HG03432 (cell line): Measurements from ENCODE around the gene ASCC3.

Experiments used
- ATAC-seq: cut with Tn5 transposase; IDR thresholded peaks from one replicate; pipeline ENCODE4 v1.9.1; 2021; ENCODE audit warnings: mild to moderate bottlenecking, moderate library complexity; ENCODE audit not compliant: unreplicated experiment

Gene ASCC3

DNA sequence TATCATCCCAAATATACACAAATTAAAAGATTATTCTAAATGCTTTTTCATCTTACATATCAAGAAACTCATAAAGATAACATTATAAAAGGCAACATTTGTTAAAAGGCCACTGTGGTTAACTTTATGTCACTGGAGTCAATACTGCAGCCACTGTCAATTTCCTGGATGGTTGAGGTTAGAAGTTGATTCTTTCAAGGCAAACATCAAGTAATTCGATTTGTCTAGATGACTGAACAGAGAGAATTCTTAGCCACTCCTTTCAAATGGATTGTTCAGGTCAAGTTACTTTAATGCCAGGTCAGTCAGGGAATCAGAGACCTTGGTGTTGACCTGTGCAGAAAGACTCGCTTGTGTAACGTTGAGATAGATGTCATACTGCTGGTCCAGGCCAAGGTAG lies 372.0 kb downstream of the ASCC3 start:
- ATAC-seq: no peak

DNA sequence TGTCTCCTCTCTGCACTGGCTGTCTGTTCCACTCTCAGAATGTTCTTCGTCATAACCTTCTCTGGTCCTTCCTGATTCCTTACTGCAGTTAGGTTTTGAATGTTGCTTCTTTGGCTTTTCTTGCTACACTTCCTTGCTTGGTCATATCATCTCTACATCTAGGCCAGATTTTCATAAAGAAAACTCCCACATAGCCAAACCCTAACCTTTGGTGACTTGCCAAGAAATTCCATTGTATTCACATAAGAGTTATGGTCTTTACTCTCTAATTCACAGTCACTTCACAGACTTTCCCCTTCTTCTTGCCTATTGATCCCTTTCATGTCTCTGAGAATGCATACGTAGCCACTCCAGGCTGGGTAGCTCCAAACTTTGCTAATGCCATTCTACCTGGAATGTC lies 374.5 kb downstream of the ASCC3 start:
- no peak for ATAC-seq

DNA sequence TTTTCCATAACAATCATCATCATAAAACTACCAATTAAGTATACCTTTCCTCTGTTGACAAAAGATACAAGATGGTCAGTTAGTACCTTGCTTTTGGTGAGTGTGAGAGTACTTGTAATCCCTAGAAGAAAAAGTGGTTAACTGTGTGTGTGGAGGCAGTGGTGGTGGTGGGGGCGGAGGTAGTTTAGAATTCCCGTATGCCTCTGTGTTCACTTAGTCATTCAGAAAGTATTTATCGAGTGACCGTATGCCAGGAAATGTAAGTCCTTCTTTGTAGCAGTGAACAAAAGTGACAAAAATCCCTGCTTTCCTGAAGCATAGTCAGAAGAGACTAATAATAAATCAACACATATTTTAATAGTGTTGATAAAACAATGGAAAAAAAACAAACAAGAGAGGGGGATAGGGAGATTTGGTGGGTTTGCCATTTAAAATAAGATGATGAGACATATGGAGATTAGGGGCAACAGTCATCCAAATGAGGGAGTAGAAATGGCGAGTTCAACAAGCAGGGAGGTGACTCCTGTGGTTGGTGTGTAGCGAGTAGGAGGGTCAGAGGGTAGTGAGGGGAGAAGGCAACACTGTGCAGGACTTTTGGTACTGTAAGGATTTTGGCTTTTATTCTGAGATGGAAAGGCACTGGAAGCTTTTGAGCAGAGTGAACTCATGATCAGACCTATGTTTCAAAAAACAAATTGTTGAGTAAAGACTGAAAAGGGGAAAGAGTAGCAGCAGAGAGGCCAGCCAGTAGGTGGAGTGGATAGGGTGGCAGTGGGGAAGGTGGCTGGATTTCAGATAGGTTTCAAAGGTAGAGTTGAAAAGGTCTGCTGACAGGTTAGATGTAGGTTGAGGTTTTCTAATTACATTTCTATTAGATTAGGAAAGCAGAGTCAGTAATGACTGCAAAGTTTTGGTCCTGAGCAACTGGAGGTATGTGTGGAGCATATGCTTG lies 376.1 kb downstream of the ASCC3 start:
- ATAC-seq: peak; percentile 53

DNA sequence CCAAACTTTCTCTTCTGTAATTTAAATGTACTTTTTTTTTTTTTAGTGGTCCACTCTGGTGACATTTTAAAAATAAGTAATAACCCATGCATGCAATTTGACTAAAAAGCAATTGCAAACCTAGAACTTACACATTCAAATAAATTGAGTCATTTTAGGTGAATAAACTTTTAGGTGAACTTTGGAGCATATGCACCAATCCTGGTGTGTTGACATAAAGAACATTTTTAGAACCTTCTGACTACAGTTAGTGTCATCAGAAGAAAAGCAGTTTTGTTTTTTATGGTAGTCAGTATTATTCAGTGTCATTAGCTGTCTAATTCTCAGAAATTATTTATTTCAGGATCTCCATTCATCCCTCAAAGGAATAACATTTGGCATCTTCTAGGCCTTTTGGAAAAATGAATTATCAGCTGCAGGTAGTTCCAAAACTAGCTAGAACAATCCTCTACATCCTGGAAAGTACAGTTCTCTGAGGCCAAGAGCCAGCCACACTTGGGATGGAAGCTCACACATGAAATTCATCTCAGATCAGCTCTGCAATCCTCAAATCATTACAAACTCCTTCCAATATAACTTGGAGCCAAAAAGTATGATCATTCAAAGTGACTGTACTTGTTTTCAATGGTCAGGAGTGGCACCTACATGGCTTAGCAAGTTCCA lies 378.0 kb downstream of the ASCC3 start:
- no peak for ATAC-seq

DNA sequence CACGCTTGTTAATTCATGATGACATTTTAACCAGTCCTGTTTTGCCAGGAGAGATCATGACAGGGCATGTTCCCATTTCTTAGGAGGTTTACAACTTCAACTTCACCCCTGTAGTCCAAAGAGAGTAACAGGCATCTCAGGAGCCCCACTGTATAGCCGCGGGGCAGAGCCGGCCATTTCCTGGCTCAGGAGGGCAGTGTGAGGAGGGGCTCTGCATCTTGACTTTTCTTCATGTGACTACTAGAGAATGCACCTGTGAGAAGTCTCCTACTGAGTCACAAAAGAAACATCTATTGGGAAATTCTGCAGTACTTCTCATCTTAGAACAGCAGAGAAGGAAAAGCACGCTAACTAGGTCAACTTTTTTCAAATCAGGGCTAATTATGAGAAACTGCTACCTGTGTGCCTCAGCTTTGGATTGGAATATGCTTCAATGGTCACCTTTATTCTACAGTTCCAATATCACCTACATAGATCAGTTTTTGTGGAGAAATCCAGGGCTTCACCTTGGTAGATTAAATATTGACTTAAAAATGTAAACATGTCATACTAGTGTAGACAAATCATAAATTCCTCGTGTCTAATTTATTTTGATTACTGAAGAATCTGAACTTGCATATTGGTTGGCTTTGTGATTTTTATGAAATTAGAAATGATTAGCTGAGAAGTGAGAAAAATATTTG lies 387.8 kb downstream of the ASCC3 start:
- no peak for ATAC-seq

DNA sequence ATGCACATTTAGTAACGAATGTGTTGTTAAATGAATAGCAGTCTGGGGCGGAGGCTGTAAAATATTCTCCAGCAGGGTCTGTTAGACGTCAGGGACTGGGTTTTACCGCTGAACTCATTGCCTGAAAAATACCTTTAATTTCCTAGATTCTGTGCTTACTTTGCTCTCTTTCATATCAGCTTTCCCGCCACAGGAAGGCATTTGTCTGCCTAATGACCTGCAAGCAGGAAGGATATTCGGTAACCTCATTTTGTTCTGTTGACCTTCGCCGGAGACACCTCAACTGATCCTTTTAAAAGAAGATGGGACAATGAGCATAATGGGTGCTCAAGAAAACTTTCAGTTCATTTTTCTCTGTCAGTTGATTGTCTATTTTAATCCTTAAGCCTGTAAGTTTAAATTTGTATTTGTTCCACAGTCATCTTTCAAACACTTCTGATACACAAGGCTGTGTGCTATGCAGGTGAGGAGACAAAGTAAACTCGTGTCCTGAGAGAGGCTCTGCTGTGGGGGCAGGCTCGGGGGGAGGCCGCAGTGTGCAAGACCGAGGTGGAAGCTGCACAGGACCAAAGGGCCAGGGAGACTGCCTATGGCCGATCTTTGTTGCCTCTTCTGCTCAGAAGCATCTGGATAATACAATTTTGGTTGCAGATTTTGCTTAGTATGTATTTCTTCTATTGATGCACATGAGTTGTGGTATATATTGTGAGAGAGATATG lies 389.0 kb downstream of the ASCC3 start:
- ATAC-seq: no peak

DNA sequence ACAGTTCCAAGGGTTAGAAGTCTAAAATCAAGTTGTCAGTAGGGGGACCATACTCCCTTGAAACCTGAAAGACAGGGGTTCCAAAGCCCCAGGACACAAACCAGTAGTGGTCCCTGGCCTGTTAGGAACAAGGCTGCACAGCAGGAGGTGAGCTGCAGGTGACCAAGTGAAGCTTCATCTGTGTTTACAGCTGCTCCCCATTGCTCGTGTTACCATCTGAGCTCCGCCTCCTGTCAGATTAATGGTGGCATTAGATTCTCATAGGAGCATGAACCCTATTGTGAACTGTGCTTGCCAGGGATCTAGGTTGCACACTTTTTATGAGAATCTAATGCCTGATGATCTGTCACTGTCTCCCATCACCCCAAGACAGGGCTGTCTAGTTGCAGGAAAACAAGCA lies 391.1 kb downstream of the ASCC3 start:
- no peak for ATAC-seq

DNA sequence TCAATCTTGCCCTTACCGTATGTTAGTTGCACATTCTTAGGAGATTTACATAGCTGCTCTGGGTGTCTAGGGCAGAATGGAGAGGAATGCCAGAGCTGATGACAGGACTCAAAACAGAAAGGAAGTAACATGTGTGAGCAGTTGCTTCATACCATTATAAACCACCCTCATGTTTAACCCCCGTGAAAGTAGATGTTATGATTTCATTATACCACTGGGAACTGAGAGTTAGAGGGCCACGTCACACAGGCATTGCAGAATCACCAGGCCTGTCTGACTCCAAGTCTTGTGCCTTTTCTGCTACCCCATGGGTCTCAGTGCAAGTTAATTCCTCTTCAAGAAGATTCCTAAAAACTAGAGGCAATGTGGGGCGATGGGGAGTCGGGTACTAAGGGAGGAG lies 392.9 kb downstream of the ASCC3 start:
- ATAC-seq: peak; percentile 42

DNA sequence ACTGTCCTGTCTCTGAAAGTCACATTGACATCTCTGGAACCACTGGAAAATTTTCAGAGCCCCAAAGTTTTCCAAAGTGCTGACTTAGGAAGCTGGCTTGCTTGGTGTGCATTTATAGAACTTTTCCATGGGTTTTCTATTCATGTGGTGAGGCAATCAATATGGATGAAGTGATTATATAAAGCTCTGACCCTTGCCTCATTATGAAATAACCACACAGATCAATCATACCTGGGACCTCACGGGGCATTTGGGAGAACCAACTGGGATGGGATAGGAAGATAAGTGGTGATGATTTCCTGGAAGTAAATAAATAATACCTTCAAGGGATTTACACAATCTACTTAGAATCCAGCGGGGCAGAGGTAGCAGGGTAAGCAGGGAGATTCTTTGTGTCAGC lies 393.5 kb downstream of the ASCC3 start:
- ATAC-seq: no peak

DNA sequence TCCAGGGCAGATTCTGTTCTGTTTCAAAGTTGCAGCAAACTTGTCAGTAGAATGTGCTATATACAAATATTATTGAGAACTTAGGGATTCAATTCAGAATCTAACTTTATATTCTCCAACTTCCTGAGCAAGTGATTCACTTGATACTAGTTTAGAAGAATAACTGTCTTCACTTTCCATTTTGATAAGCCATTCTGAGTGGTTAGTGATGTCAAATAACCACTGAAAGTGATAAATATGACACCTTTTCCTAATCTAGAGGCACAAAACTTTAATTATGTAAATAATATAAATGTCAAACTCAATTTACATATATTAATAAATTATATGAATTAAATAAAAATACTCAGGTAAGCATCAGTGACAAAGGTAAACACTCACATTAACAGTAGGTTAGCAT lies 395.9 kb downstream of the ASCC3 start:
- no peak for ATAC-seq

DNA sequence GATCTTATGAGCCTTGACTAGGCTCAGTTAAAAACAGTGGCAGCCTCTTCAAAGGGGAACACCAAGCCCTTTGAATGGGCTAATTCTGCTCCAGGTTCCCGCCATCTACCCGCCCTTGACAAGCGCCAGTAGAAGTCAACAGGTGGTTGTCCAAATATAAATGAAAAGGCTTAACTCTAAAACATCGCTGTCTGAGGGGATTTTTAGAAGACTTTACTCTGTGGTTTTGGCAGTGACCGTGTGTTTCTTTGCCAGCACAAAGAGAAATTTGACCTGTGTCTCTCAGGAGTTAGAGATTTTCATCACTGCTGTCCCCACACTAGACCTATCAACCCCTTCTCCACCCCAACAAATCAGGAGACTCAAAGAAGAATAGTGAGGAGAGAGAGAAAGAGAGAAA lies 396.7 kb downstream of the ASCC3 start:
- peak; percentile 50 for ATAC-seq

DNA sequence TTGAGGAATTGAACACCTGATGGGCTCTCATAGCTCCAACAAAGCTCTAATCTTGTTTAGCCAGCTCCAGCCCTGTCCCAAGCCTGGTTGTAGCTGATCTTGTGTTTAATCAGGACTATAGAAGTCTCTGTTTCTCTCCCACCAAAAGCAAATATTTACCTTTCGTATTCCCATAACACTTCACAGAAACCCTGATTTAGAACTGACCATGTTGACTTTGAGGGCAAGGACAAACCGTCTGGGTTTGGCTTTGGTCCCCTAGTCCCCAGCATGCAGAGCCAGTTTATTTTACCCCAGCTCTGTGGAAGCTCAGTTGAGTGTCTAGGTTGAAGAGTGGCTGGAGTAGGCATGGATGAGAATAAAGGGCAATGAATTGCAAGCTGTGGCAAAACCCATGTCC lies 398.4 kb downstream of the ASCC3 start:
- ATAC-seq: no peak

DNA sequence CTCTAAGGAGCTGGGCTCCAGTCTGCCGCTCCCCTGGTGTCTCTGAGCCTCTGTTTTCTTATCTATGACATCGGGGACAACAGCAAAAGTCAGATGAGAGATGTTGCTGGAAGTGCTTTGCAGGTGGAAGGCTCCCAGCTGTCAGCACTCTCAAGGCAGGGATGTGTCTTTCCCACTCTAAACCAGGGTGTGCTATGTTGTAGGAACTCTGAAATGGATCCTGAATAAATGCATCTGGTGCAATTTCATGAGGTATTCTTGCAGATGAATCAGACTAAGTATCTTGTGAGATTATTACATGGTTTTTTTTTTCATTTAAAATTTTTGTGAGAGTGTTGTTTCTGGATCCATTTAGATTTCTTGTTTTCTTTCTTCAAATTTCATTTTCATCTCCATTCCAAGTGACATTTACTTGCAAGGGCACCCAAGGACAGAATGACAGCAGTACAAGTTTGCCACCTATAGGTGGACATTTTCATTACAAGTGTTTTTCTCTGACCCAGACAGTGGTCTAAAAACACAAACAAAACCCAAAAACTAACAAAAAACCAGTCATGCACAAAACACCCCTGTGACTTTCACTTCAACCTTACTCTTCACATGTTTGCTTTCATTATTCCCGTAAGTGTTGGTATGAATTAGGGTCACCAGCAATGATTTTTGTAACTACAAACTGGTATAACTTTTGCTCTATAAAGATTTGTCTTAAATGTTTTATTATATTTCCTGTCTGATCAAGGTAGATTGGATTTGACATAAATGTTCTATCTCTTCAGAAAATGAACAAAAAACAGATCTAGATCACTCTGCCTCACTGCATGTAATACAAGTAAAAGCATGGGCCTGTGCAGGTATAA lies 401.7 kb downstream of the ASCC3 start:
- ATAC-seq: peak; percentile 45

DNA sequence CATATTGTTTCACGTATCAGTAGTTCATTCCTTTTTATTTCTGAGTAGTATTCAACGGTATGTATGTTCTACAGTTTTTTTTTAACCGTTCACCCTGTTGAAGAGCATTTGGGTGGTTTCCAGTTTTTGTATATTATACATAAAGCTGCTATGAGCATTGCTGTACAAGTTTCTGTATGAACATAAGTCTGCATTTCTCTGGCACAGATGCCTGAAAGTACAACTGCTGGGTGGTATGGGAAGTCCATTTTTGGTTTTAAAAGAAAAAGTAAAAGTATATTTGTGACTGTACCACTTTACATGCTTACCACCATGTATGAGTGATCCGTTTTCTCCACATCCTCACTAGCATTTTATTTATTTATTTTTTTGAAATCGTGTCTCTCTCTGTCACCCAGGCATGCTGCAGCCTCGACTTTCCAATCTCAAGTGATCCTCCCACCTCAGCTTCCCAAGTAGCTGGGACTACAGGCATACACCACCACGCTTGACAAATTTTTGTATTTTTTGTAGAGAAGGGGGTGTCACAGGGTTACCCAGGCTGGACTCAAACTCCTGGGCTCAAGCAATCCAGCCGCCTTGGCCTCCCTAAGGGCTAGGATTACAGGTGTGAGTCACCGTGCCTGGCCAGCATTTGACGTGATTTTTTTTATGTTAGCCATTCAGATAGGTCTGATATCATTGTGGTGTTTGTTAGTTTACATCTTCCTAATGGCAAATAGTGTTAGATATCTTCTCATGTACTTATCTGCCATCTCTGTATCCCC lies 405.4 kb downstream of the ASCC3 start:
- ATAC-seq: peak; percentile 81

DNA sequence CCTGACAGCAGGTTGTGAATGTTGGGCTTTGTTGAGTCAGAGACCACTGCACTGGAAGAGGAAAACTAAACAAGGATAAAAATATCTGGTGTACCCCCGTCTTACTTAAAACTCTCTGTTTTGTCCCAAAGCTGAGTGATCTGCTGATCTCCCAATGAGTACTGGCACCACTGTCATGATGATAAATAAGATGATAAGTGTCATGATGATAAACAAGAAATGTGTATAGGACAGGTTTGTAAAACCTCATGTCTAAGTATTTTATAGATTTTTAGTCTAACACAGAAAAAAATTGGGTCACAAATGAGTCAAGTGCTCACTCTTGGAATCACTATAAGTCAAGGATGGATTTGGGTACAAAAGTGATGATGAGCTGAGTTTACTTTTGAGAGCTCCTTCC lies 407.9 kb downstream of the ASCC3 start:
- no peak for ATAC-seq

DNA sequence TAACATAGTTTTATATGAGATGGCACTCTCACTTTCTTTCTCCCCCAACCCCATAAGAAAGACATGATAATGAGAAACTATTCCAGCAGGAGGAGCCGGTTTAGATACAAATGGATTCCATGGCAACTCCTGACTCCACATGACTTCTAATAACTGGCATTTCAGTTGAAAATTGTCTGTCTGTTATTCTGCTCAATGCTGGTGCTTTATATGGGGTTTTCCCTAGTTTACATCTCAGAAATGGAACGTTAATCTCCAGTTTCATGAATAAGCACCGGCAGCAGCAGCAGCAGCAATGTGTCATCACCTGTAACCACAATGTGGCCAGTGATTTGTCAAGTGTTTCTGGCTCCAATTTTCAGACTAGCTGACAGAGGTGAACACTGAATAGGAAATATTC lies 408.5 kb downstream of the ASCC3 start:
- peak; percentile 89 for ATAC-seq

DNA sequence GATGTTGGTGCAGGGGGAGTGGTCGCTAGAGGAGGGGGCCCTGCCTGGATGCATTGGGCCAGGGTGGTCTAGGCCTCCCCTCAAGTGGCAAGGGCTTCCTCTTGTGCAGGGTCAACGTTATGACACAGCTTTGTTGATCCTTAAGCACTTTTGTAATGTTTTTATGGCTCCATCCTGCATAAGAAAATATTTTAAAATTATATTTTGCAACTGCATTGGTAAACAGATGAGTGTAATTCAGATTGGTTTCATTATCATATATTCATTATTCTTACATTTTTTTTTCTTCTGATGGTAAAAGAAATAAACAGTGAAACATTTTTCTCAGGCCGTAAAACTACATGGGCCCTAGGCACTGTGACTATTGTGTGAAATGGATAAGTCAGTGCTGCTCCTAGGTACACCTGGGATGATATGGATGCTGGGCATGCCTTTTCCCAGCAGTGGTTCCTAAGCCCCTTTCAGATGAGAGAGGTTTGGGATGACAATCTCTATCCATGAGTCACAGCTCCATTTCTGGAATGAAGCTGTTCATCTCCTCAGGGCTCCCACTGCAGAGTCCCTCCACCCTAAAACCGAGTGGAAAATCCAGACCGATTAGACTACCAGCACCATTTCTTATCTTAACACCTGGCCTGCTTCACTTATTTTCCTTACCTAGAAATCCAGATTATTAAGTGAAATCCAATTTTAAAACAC lies 410.6 kb downstream of the ASCC3 start:
- no peak for ATAC-seq

DNA sequence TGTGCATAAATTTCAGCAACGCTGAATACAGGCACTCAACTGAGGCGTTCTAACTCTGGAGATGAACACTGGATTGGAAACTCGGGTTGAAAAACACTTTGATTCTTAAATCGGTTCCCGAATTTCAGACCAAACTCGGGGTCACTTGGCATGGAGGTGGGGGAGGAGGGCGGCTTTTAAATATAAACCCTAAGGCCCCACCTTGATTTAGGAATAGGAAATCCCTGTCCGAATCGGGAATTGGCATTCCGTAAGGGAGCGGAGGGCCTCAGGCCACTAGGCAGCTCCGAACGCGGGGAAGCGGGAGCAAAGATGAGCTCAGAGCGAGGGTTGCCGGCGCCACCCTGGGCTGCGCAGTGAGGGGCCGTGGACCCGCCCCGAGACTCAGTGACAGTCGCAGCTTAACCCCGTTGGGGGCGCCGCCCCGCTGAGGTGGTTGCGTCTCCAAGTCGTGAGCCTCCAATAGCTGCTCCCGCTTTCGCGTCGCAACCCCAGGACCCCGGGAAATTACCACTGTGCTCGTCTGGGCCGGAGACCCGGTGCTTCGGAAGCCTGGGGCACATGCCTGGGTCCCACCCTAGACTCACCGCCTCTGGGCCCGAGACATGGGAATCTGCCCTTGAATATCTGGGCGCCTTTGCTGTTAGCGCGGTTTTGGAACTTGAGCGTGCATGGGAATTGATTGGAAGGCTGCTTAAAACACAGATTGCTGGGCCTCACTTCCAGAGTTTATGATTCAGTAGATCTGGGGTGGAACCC lies 411.8 kb downstream of the ASCC3 start:
- ATAC-seq: no peak
